Adrenal gland (tissue), 5 donors: ENCODE measurements around the gene ST6GALNAC3.

Source experiments
- CTCF ChIP-seq, 6 experiments: fragments of 450-650 bp in 4 of 6; fragments of 200-600 bp in 2 of 6; sonication (generic) in 1 of 6; IDR thresholded peaks; 1 replicate in 5 of 6; 2 replicates in 1 of 6; pipeline versions ENCODE4 v1.5.1 to v1.8.0; 2016 to 2021; ENCODE audit warnings: antibody characterized with exemption in 6 of 6, mild to moderate bottlenecking in 2 of 6, moderate library complexity in 1 of 6
- POLR2A ChIP-seq, 2 donors: fragments of 450-650 bp; IDR thresholded peaks; one replicate each; pipeline ENCODE4 v1.6.1; 2017; ENCODE audit warnings: antibody characterized with exemption in 2 of 2, mild to moderate bottlenecking in 2 of 2, moderate library complexity in 1 of 2
- donor health status: DM: no; HTN: no; CAD: no.

GRCh38 chr1:76583235-76583868 is 508.8 kb downstream of the ST6GALNAC3 start:
- TF ChIP-seq CTCF (IDR thresholded peaks at IDR 0.05) (no peak), POLR2A (IDR thresholded peaks at IDR 0.05) (no peak)
